GM23248 (cell line): Measurements from ENCODE around the gene ASIC4. TPM values are rescaled to one million over a fixed set of nuclear protein-coding genes. Genes with fewer than 3 reads are reported as not detected.

ENCODE experiments used
- DNase-seq: peaks from one replicate; pipeline ENCODE4 v3.0.0-alpha.2; 2015
- H2AFZ ChIP-seq: fragments of 200-600 bp; sonication (generic); 2 replicates; pipeline ENCODE4 v1.6.1; 2016; ENCODE audit warnings: antibody characterized with exemption
- H3F3A ChIP-seq: fragments of 200-600 bp; sonication (generic); 2 replicates; pipeline ENCODE4 v1.6.1; 2016; ENCODE audit warnings: mild to moderate bottlenecking, antibody characterized with exemption, mixed run types; ENCODE audit not compliant: insufficient read depth
- H3K27ac ChIP-seq: fragments of 200-600 bp; sonication (generic); 2 replicates; pipeline ENCODE4 v1.5.1; 2016; ENCODE audit warnings: mild to moderate bottlenecking
- H3K27me3 ChIP-seq: fragments of 200-600 bp; sonication (generic); replicated peaks from 2 replicates; pipeline ENCODE4 v1.6.1; 2016; ENCODE audit warnings: mild to moderate bottlenecking; ENCODE audit not compliant: insufficient read depth
- H3K36me3 ChIP-seq: fragments of 200-600 bp; sonication (generic); 2 replicates; pipeline ENCODE4 v1.6.1; 2016; ENCODE audit warnings: low read depth, mild to moderate bottlenecking
- H3K4me1 ChIP-seq: fragments of 200-600 bp; sonication (generic); 2 replicates; pipeline ENCODE4 v1.6.1; 2016; ENCODE audit warnings: mild to moderate bottlenecking; ENCODE audit not compliant: insufficient read depth
- H3K4me2 ChIP-seq: fragments of 200-600 bp; sonication (generic); one replicate; pipeline ENCODE4 v1.6.1; 2016; ENCODE audit warnings: mild to moderate bottlenecking; ENCODE audit not compliant: unreplicated experiment
- H3K4me3 ChIP-seq: fragments of 200-600 bp; sonication (generic); 2 replicates; pipeline ENCODE4 v1.5.1; 2016; ENCODE audit warnings: mild to moderate bottlenecking
- H3K79me2 ChIP-seq: fragments of 200-600 bp; sonication (generic); 2 replicates; pipeline ENCODE4 v1.6.1; 2016; ENCODE audit warnings: mild to moderate bottlenecking; ENCODE audit not compliant: insufficient read depth
- H3K9ac ChIP-seq: fragments of 200-600 bp; sonication (generic); 2 replicates; pipeline ENCODE4 v1.6.1; 2016; ENCODE audit warnings: mild to moderate bottlenecking
- H3K9me2 ChIP-seq: fragments of 200-600 bp; sonication (generic); 2 replicates; pipeline ENCODE4 v1.6.1; 2016; ENCODE audit warnings: mixed run types, mild to moderate bottlenecking, moderate library complexity; ENCODE audit not compliant: insufficient read depth
- H3K9me3 ChIP-seq: fragments of 200-600 bp; sonication (generic); one replicate; pipeline ENCODE4 v1.6.1; 2017; ENCODE audit warnings: low read depth
- H4K20me1 ChIP-seq: fragments of 200-600 bp; sonication (generic); 2 replicates; pipeline ENCODE4 v1.6.0; 2016; ENCODE audit not compliant: insufficient read depth
- EZH2 ChIP-seq: fragments of 200-600 bp; sonication (generic); IDR thresholded peaks from 2 replicates; pipeline ENCODE4 v1.6.1; 2018; ENCODE audit warnings: antibody characterized with exemption, mild to moderate bottlenecking; ENCODE audit not compliant: insufficient read depth, poor library complexity, severe bottlenecking
- EZH2phosphoT487 ChIP-seq: fragments of 200-600 bp; sonication (generic); IDR thresholded peaks from 2 replicates; pipeline ENCODE4 v1.6.1; 2018; ENCODE audit warnings: antibody characterized with exemption, moderate library complexity, mild to moderate bottlenecking, low read depth; ENCODE audit not compliant: insufficient read depth
- WGBS, 2 experiments: methylation state at CpG; one replicate each; pipeline ENCODE4 v1.1.6; 2015 to 2017; ENCODE audit warnings: low lambda C conversion rate in 2 of 2, low coverage in 1 of 2; ENCODE audit errors: missing lambda C conversion rate in 2 of 2; 5-methylcytosine and 5-hydroxymethylcytosine counted together
- in situ Hi-C: fragments of 300-500 bp; cut with MboI; formaldehyde crosslinking; loops from 2 replicates; pipeline ENCODE4 v1.15.0; 2020
- polyA plus RNA-seq: library from polyadenylated mRNA; unstranded; fragments of >200 nt; fragmentation: Nextera tagmentation; extraction: Ambion mirVana; gene quantifications from 2 replicates; pipeline ENCODE4 v1.2.1, GENCODE V29; 2016
- total RNA-seq: library from RNA; depleted of rRNA; stranded (reverse); fragments of >200 nt; shearing (Covaris generic); gene quantifications from 2 replicates; pipeline ENCODE4 v1.2.3, GENCODE V29; 2014

Gene ASIC4
- total and polyA plus RNA-seq, 2 experiments from 2014 or later: 0.43 TPM; not detected in 1

DNA sequence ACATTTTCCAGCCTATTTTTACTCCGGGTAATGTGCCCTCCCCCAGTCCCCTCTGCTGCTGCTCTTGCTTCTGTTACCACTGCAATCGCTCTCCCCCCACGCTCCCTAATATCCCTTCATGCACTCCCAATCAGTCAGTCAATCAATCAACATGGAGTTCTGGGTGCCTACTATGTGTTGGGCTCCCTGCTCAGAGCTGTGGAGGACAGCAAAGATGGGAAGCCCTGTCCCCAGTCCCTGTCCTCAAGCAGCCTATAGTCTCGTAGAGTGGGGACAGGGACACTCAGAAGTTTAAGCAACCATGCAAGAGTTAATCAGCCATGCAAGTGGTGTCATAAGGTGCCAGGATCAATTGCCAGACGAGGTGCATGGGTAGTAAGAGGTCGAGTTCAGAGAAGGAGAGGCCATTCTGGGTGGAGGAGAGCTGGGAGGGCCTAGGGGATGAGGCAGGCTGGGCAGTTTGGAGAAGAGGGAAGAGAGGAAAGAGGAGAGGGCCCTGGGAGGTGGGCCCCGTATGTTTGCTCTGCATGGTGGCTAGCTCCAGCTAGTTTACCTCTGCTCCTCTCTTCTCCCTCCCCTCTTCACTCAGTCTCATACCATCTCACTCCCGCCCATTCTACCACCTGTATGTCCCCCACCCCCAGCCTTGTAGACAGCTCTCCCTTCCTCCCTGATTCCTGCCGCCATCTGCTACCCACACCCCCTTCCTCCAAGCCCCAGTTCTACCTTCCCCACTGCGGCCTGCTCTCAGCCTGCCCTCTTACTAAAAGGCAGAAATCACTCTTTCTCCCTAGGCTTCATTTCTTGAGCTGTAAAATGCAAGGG is 3.9 kb downstream of the ASIC4 start:
- H3K27me3 ChIP-seq: peaks cover 12% of the 10 kb centered on the region
- no peak overlapping the region for H3K4me3 ChIP-seq
- TF ChIP-seq EZH2: no peak
- no peak for TF ChIP-seq EZH2phosphoT487
- peaks cover 19% of the 10 kb centered on the region for H3K4me1 ChIP-seq
- in situ Hi-C loops: no loop called here
- H3K9me2 ChIP-seq: no peaks in the 10 kb centered on the region
- no peaks in the 10 kb centered on the region for H4K20me1 ChIP-seq
- H3F3A ChIP-seq: peaks cover 5% of the 10 kb centered on the region; the same call in 1 of the 2 replicates
- H3K9me3 ChIP-seq: no peaks in the 10 kb centered on the region
- H3K36me3 ChIP-seq: no peaks in the 10 kb centered on the region
- 60 to 67% methylated on average over 9 to 10 of the region's 10 CpGs for WGBS, 2 experiments
- no peak overlapping the region for H3K4me2 ChIP-seq
- no peak overlapping the region for H3K9ac ChIP-seq
- no peak for DNase-seq
- no peaks in the 10 kb centered on the region for H3K79me2 ChIP-seq
- H2AFZ ChIP-seq: no peak overlapping the region
- H3K27ac ChIP-seq: no peak overlapping the region

DNA sequence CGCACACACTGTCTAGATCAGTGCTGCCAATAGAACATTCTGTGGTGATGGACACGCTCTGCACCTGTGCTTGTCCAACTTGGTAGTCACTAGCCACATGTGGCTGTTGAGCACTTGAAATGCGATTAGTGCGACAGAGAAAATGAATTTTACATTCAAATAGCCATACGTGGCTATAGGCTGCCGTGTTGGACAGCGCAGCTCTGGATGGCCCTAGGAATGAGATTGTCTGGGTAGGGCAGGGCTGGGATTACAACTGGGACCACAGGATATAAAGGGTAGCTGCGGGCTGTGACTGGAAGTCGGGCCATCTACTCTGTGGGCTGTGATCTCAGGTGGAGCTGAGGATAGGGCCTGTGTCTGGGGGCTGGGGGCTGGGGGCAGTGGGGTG is 5.2 kb downstream of the ASIC4 start:
- Histone ChIP-seq H3K27ac (no peak overlapping the region), H3K4me1 (peaks cover 19% of the 10 kb centered on the region), H3K36me3 (no peaks in the 10 kb centered on the region), H3K4me3 (no peak overlapping the region), H3K27me3 (no peaks in the 10 kb centered on the region), H3K4me2 (no peak overlapping the region), H3K9me2 (no peaks in the 10 kb centered on the region), H3K9ac (no peak overlapping the region), H4K20me1 (no peaks in the 10 kb centered on the region), H3K79me2 (no peaks in the 10 kb centered on the region), H2AFZ (no peak overlapping the region), H3F3A (peaks cover 5% of the 10 kb centered on the region; the same call in 1 of the 2 replicates), H3K9me3 (no peaks in the 10 kb centered on the region)
- in situ Hi-C loops: no loop called here
- TF ChIP-seq EZH2phosphoT487 (no peak), EZH2 (no peak)
- 92% methylated on average over 9 of the region's 9 CpGs for WGBS, 2 experiments
- no peak for DNase-seq

DNA sequence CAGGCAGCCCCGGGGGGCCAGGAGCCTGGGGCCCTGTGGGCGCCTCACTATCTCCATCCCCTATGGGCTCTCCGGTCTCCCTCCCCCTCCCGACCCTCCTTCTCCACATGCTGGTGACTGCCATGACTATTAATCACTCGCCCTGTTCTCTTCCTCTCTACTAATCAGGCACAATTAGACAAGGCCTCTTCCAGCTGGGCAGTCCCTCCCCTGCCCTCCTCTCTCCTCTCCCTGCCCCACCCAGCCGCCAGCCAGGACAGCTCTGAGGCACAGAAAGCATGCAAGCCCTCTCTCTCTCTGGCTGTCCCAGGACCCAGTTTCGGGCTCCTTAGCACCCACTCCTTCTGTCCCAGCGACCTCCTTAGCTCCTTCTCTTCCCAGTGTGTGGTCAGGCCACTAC is 5.8 kb downstream of the ASIC4 start:
- no peaks in the 10 kb centered on the region for H4K20me1 ChIP-seq
- peaks cover 19% of the 10 kb centered on the region for H3K4me1 ChIP-seq
- no peak for DNase-seq
- TF ChIP-seq EZH2phosphoT487: no peak
- no peak for TF ChIP-seq EZH2
- WGBS, 2 experiments: 72 to 86% methylated on average over 5 to 8 of the region's 8 CpGs
- H3K36me3 ChIP-seq: no peaks in the 10 kb centered on the region
- H3K79me2 ChIP-seq: no peaks in the 10 kb centered on the region
- peak overlapping the region; percentile 80 for H3K4me2 ChIP-seq
- H3K9me3 ChIP-seq: no peaks in the 10 kb centered on the region
- H3K9ac ChIP-seq: no peak overlapping the region
- no peak overlapping the region for H3K4me3 ChIP-seq
- H3K9me2 ChIP-seq: no peaks in the 10 kb centered on the region
- peaks cover 5% of the 10 kb centered on the region; the same call in 1 of the 2 replicates for H3F3A ChIP-seq
- no peaks in the 10 kb centered on the region for H3K27me3 ChIP-seq
- no peak overlapping the region for H3K27ac ChIP-seq
- in situ Hi-C loops: no loop called here
- no peak overlapping the region for H2AFZ ChIP-seq

DNA sequence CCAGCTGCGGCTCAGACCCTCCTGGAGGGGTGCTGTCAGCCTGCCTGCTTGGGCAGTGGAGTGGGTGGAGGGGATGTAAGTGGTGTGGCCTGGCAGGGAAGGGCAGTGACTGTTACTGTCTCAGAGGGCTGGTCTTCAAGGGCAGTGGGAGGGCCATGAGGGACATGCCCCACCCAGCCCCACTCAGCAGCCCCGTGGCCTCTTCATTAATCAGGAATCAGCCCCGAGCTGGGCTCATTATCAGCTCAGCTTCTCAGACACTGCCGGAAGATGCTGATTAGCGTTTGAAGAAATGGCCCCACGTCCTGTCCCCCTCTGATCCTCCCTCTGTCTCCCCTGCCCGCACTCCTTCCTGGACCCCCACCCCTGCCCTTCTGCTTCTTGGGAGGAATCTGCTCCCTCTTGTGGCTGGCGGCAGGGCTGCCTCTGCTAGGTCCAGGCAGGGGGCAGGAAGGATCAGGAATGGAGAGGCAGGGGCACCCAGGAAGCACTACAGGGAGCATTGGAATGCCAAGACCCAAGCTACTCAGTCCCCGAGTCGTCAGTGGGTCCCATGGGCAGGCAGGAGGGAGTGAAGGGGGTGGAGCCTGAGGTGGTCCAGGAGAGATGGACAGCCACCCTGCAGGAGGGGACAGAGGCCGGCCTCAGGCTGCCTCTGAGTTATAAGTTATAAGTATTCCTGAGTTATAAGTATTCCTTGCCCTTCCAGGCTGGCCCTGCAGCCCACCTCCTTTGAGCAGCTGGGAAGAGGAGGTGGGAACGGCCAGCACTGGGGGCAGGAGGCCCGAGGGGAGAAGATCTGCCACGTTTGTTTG is 7.0 kb downstream of the ASIC4 start:
- no peaks in the 10 kb centered on the region for H4K20me1 ChIP-seq
- peak overlapping the region; percentile 53 for H2AFZ ChIP-seq
- H3K4me3 ChIP-seq: peak overlapping the region; percentile 41
- peak overlapping the region; percentile 60 for H3K9ac ChIP-seq
- peaks cover 19% of the 10 kb centered on the region for H3K4me1 ChIP-seq
- DNase-seq: peak; percentile 84
- in situ Hi-C loops: no loop called here
- peak overlapping the region; percentile 80 for H3K4me2 ChIP-seq
- no peaks in the 10 kb centered on the region for H3K79me2 ChIP-seq
- H3K9me2 ChIP-seq: no peaks in the 10 kb centered on the region
- H3F3A ChIP-seq: peaks cover 5% of the 10 kb centered on the region; the same call in 1 of the 2 replicates
- no peak for TF ChIP-seq EZH2
- TF ChIP-seq EZH2phosphoT487: no peak
- no peaks in the 10 kb centered on the region for H3K36me3 ChIP-seq
- H3K9me3 ChIP-seq: no peaks in the 10 kb centered on the region
- H3K27ac ChIP-seq: peak overlapping the region; percentile 70
- WGBS, 2 experiments: 18% methylated on average over 14 of the region's 14 CpGs
- no peaks in the 10 kb centered on the region for H3K27me3 ChIP-seq
